GM20000 (cell line): ENCODE measurements around the gene LIMCH1.

Experiments used
- DNase-seq: peaks from one replicate; pipeline ENCODE4 v3.0.0; 2012; ENCODE audit warnings: low spot score
- CTCF ChIP-seq: IDR thresholded peaks from 2 replicates; pipeline ENCODE4 v1.5.1; 2012; ENCODE audit warnings: mild to moderate bottlenecking, control low read depth; ENCODE audit errors: extremely low read depth, missing control alignments

LIMCH1 gene

GRCh38 chr4:41561244-41561643 is 23.3 kb downstream of the LIMCH1 start:
- no peak for DNase-seq
- TF ChIP-seq CTCF = no peak

- no peak for TF ChIP-seq CTCF
- no peak for DNase-seq
These were observed 29.2 kb downstream of the LIMCH1 start for GRCh38 chr4:41567186-41567585.

- DNase-seq = no peak
- no peak for TF ChIP-seq CTCF
These were observed 30.4 kb downstream of the LIMCH1 start for GRCh38 chr4:41568363-41568762.

- DNase-seq = no peak
- TF ChIP-seq CTCF = no peak
These were observed 32.0 kb downstream of the LIMCH1 start for GRCh38 chr4:41569961-41570360.

GRCh38 chr4:41571422-41571821 is 33.5 kb downstream of the LIMCH1 start:
- DNase-seq = no peak
- no peak for TF ChIP-seq CTCF

- no peak for TF ChIP-seq CTCF
- no peak for DNase-seq
These were observed 34.6 kb downstream of the LIMCH1 start for GRCh38 chr4:41572516-41572915.

- no peak for DNase-seq
- TF ChIP-seq CTCF = no peak
These were observed 35.0 kb downstream of the LIMCH1 start for GRCh38 chr4:41572956-41573355.
